PFSK-1 (cell line): ENCODE measurements around the gene LHX3.

Experiments
- FOXP2 ChIP-seq: optimal IDR thresholded peaks from 2 replicates; pipeline ENCODE3; 2011; ENCODE audit warnings: borderline replicate concordance, control low read depth, inconsistent platforms; ENCODE audit not compliant: insufficient read depth; ENCODE audit errors: extremely low read length, extremely low read depth
- POLR2AphosphoS5 ChIP-seq: IDR thresholded peaks from 2 replicates; pipeline ENCODE4 v1.6.1; 2012; ENCODE audit warnings: low read depth, mild to moderate bottlenecking, control low read depth, low read length, moderate library complexity
- SIN3A ChIP-seq: IDR thresholded peaks from 2 replicates; pipeline ENCODE4 v1.6.1; 2012; ENCODE audit warnings: mild to moderate bottlenecking, low read length, moderate library complexity, borderline replicate concordance; ENCODE audit not compliant: insufficient read depth
- TAF1 ChIP-seq: IDR thresholded peaks from 2 replicates; pipeline ENCODE4 v1.6.1; 2012; ENCODE audit warnings: low read length, control low read depth, borderline replicate concordance; ENCODE audit not compliant: insufficient read depth
- TF ChIP-seq, protein P1 (sequence below), 2 experiments: IDR thresholded peaks; 2 replicates each; pipeline versions ENCODE4 v1.6.1 to v1.8.0; 2011 to 2012; ENCODE audit warnings: low read depth in 2 of 2, low read length in 2 of 2, control low read depth in 1 of 2, inconsistent platforms in 1 of 2, mild to moderate bottlenecking in 1 of 2, moderate library complexity in 1 of 2; ENCODE audit not compliant: insufficient read depth in 1 of 2

The LHX3 gene

DNA sequence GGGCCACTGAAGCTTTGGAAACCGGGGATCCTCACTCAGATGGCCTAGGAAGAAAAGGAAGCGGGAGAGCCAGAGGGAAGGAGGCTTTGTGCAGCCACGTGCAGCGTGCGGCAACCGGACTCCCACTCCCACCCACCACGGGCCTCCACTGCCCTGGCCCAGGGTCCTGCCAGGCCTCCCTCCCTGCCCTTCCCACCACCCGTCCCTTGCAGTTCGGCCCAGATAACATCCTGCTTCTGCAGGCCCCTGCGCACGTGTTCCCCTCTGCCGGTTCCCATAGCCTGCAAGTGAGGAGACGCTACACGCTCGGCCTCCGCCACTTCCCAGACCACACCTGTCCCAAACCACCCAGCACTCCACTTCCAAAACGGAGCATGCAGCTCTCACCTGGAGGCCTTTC, 4.3 kb upstream of the LHX3 start:
- no peak for TF ChIP-seq TAF1
- TF ChIP-seq FOXP2, result no peak
- TF ChIP-seq SIN3A, result no peak
- no peak for TF ChIP-seq POLR2AphosphoS5
- TF ChIP-seq, protein P1, sequence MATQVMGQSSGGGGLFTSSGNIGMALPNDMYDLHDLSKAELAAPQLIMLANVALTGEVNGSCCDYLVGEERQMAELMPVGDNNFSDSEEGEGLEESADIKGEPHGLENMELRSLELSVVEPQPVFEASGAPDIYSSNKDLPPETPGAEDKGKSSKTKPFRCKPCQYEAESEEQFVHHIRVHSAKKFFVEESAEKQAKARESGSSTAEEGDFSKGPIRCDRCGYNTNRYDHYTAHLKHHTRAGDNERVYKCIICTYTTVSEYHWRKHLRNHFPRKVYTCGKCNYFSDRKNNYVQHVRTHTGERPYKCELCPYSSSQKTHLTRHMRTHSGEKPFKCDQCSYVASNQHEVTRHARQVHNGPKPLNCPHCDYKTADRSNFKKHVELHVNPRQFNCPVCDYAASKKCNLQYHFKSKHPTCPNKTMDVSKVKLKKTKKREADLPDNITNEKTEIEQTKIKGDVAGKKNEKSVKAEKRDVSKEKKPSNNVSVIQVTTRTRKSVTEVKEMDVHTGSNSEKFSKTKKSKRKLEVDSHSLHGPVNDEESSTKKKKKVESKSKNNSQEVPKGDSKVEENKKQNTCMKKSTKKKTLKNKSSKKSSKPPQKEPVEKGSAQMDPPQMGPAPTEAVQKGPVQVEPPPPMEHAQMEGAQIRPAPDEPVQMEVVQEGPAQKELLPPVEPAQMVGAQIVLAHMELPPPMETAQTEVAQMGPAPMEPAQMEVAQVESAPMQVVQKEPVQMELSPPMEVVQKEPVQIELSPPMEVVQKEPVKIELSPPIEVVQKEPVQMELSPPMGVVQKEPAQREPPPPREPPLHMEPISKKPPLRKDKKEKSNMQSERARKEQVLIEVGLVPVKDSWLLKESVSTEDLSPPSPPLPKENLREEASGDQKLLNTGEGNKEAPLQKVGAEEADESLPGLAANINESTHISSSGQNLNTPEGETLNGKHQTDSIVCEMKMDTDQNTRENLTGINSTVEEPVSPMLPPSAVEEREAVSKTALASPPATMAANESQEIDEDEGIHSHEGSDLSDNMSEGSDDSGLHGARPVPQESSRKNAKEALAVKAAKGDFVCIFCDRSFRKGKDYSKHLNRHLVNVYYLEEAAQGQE (IDR thresholded peaks at IDR 0.05; ENCODE audit: insufficient read depth in 1 of 2, low read depth in 2 of 2, low read length in 2 of 2), result no peak

DNA sequence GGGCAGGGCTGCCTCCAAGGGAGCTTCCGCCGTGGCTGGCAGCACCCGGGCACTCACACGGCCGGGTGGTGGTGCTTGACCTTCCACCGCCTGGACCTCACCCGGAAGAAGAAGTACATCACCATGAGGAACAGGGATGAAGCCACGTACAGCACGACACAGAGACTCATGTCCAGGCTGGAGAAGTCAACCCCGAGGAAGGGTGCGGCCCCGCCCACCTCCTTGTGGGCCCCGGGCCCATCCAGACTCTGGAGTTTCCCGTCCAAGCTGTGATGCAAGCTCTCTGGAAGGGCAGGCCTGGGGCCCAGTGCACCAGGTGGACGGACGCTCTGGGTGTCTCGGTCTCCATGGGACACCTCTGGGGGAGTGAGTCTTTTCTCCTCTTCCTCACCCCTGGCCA, 3.7 kb upstream of the LHX3 start:
- TF ChIP-seq TAF1 (no peak), POLR2AphosphoS5 (no peak), SIN3A (no peak), FOXP2 (no peak)
- TF ChIP-seq, protein P1 (IDR thresholded peaks at IDR 0.05; ENCODE audit: insufficient read depth in 1 of 2, low read depth in 2 of 2, low read length in 2 of 2), result no peak

DNA sequence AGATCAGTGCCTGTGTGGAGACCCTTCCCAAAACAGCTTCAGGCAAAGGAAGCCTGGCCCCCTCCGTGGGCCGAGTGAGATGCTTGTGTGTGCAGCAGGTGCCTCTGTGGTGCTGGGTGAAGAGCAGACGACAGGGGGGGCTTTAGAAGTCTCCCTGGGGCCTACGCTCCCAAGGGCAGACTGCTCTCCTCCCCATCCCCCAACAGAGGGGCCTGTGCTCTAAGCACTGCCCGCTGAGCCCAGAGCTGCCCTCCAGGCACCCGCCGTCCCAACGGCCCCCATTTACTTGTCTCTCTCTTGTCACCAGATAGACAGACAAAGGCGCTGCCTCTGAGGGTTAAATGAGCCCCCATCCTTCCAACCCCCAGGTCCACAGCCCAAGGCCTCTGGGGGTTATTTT, 2.7 kb upstream of the LHX3 start:
- TF ChIP-seq FOXP2 (no peak), TAF1 (no peak), POLR2AphosphoS5 (no peak), SIN3A (no peak)
- TF ChIP-seq, protein P1 (IDR thresholded peaks at IDR 0.05; ENCODE audit: insufficient read depth in 1 of 2, low read depth in 2 of 2, low read length in 2 of 2), result no peak

DNA sequence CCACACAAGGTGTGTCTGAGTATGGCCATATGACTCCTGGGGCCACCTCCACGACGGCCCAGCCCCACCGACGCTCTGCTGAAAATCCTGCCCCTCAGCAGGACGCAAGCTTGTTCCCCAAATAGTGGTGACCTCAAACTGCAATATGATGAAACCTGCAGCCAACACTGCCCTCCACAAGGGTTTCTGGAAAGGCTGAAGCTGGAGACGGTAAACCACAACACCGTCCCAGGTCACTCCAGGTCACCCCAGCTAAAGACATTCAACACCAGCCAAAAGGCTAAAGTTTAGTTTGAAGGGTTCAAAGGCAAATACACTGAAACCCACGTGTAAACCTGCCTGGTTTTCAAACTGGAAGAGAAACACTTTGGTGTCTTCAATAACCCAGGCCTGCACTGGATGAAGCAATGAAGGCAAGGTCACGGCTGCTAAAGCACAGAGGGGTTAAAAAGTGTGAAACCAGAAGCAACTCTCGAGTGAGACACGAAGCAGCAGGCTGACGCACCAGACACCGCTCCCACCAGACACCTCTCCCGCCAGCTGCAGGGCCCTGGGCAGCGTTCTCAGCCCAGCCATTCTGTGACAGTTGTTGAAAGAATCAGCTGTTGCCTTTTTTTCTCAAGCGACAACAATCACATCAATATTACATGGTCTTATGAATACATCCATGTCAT, 1.8 kb upstream of the LHX3 start:
- TF ChIP-seq FOXP2 (no peak), SIN3A (no peak), TAF1 (no peak), POLR2AphosphoS5 (no peak)
- TF ChIP-seq, protein P1 (IDR thresholded peaks at IDR 0.05; ENCODE audit: insufficient read depth in 1 of 2, low read depth in 2 of 2, low read length in 2 of 2), result no peak

DNA sequence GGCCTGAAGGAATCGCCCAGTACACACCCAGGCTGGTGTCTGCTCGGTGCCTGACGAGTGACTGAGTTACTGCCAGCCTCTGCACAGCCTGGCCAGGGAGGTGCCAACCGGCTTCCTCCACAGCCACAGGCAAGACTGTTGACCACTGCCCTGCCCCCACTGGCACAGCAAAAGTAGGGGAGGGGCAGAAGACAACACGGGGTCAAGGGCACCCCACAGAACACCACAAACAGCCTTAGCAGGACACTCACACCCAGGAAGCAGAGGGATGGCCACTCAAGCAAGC, 722 bp upstream of the LHX3 start:
- TF ChIP-seq, protein P1 (IDR thresholded peaks at IDR 0.05; ENCODE audit: insufficient read depth in 1 of 2, low read depth in 2 of 2, low read length in 2 of 2), result no peak; a peak in 1 of 4 replicates
- TF ChIP-seq FOXP2, result no peak
- TF ChIP-seq TAF1, result no peak
- no peak for TF ChIP-seq SIN3A
- no peak for TF ChIP-seq POLR2AphosphoS5
